Endodermal cell (in vitro differentiated cells): Measurements from ENCODE around the gene RAPH1. TPM values are rescaled to one million over a fixed set of nuclear protein-coding genes. Genes with fewer than 3 reads are reported as not detected.
A peak's percentile ranks its signal among the peaks of the same experiment; 100 is the strongest.
"Not testable (repeated sequence)": the region's sequence is repeated elsewhere in the genome, so short reads cannot be mapped to it uniquely, and the experiment has no call there.

ENCODE experiments used
- DNase-seq: peaks from one replicate; pipeline ENCODE4 v3.0.0-alpha.2; 2017
- H3K27ac ChIP-seq: 2 replicates; pipeline ENCODE4 v1.5.1; 2013; ENCODE audit warnings: mild to moderate bottlenecking, low read depth, low read length, moderate library complexity
- H3K27me3 ChIP-seq: 2 replicates; pipeline ENCODE4 v1.6.1; 2013; ENCODE audit warnings: mild to moderate bottlenecking, low read length, moderate library complexity; ENCODE audit not compliant: insufficient read depth, control insufficient read depth, poor library complexity, severe bottlenecking
- H3K36me3 ChIP-seq: 2 replicates; pipeline ENCODE4 v1.7.0; 2013; ENCODE audit warnings: mild to moderate bottlenecking, low read length, moderate library complexity; ENCODE audit not compliant: control insufficient read depth, insufficient read depth
- H3K4me1 ChIP-seq: one replicate; pipeline ENCODE4 v1.7.0; 2013; ENCODE audit warnings: low read length; ENCODE audit not compliant: control insufficient read depth, insufficient read depth
- H3K4me3 ChIP-seq: 2 replicates; pipeline ENCODE4 v1.5.1; 2013; ENCODE audit warnings: mild to moderate bottlenecking, low read length, moderate library complexity
- H3K9ac ChIP-seq: 2 replicates; pipeline ENCODE4 v1.6.1; 2013; ENCODE audit warnings: mild to moderate bottlenecking, low read length, moderate library complexity; ENCODE audit not compliant: poor library complexity, severe bottlenecking; ENCODE audit errors: extremely low read depth
- H3K9me3 ChIP-seq: 2 replicates; pipeline ENCODE4 v1.6.1; 2013; ENCODE audit warnings: mild to moderate bottlenecking, low read length, moderate library complexity; ENCODE audit not compliant: control insufficient read depth
- H3K27ac Mint-ChIP-seq: 2 replicates; pipeline ENCODE4 v1.8.0; 2020; ENCODE audit warnings: mixed read lengths
- H3K27me3 Mint-ChIP-seq: 2 replicates; pipeline ENCODE4 v1.8.0; 2021; ENCODE audit warnings: mild to moderate bottlenecking, mixed read lengths; ENCODE audit not compliant: insufficient read depth
- H3K36me3 Mint-ChIP-seq: 2 replicates; pipeline ENCODE4 v1.8.0; 2020; ENCODE audit warnings: low read depth, mixed read lengths
- H3K4me1 Mint-ChIP-seq: 2 replicates; pipeline ENCODE4 v1.8.0; 2020; ENCODE audit warnings: mixed read lengths
- H3K4me3 Mint-ChIP-seq: 2 replicates; pipeline ENCODE4 v1.8.0; 2020; ENCODE audit warnings: mild to moderate bottlenecking, moderate library complexity, mixed read lengths
- H3K9me3 Mint-ChIP-seq: 2 replicates; pipeline ENCODE4 v1.8.0; 2020; ENCODE audit warnings: mild to moderate bottlenecking, mixed read lengths
- CTCF ChIP-seq: fragments of 200-600 bp; sonication (generic); conservative IDR thresholded peaks from 2 replicates; pipeline ENCODE4 v1.5.0; 2021; ENCODE audit warnings: antibody characterized with exemption, mild to moderate bottlenecking
- WGBS, 2 experiments: methylation state at CpG; one replicate each; pipeline versions ENCODE4 v1.1.5 to v1.1.7; 2013; ENCODE audit warnings: missing lambda C conversion rate in 2 of 2, mixed read lengths in 1 of 2; ENCODE audit not compliant: insufficient coverage in 1 of 2, insufficient read length in 1 of 2; 5-methylcytosine and 5-hydroxymethylcytosine counted together
- total RNA-seq, 2 donors: library from RNA; stranded (reverse); fragmentation: NEBNext Ultra II Directional in 1 of 2; extraction: Animal tissue kit (Norgen Biotek cat#: 25700) in 1 of 2; gene quantifications; 2 replicates in 1 of 2; 3 replicates in 1 of 2; pipeline ENCODE4 v1.2.1, GENCODE V29; 2021

Gene RAPH1
- total RNA-seq, 2 donors from 2014 or later = 23.5 to 24.6 TPM

DNA sequence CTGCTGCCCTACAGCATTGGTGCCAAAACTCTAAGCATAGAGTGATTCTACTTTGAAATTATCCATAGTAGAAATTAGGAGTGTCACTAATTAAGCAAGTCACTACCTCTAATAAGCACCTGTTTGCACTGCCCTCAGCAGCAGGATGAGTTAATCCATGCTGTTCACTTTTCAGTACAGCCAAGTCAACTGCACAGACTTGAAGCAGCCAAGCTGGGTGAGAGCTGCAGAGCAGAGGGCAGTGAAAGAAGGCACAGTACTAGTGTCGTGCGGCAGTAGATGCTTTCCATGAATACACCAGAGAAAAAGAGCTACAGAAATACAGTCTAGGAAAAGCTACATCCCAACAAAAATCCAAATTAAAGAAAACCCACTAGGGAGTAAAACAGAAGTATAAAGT, 98.6 kb downstream of the RAPH1 start:
- H3K9me3 Mint-ChIP-seq = no peaks in the 10 kb centered on the region
- DNase-seq = no peak
- WGBS, 2 experiments = 85% methylated on average over 2 of the region's 2 CpGs; no CpG with 5 or more reads in 1 of the 2 experiments

DNA sequence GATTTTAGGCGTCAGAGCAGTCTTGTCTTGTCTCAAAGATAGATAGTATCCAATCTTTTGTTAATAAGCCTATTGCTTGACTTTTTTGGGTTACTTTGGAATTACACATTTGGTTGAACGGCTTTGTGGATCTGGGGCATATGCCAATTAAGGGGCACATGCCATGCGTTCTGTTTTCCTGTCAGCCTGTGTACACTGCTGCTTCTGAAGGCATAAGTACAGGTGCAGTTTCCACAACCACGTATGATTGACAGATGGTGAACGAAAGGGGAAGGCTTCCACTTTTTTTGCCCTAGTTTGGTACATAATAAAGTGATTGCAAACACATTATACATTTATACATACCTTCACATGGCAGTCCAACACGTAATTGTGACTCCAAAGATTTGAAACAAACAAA, 102.3 kb downstream of the RAPH1 start:
- Mint-ChIP-seq H3K4me1 (peaks cover 2% of the 10 kb centered on the region), H3K36me3 (peaks cover 36% of the 10 kb centered on the region)
- WGBS, 2 experiments = 93 to 95% methylated on average over 5 to 6 of the region's 6 CpGs

More for the DNA sequence above, 98.6 kb downstream of the RAPH1 start:
- no peak overlapping the region for H3K27ac Mint-ChIP-seq
- Histone ChIP-seq H3K27me3 (no peaks in the 10 kb centered on the region), H3K9ac (no peak overlapping the region), H3K27ac (peak overlapping the region; percentile 17), H3K9me3 (no peaks in the 10 kb centered on the region), H3K4me3 (no peak overlapping the region), H3K4me1 (no peaks in the 10 kb centered on the region), H3K36me3 (peaks cover 52% of the 10 kb centered on the region)
- H3K4me3 Mint-ChIP-seq = no peak overlapping the region
- peaks cover 28% of the 10 kb centered on the region for H3K36me3 Mint-ChIP-seq
- TF ChIP-seq CTCF = no peak
- no peaks in the 10 kb centered on the region for H3K27me3 Mint-ChIP-seq
- peaks cover 11% of the 10 kb centered on the region for H3K4me1 Mint-ChIP-seq

DNA sequence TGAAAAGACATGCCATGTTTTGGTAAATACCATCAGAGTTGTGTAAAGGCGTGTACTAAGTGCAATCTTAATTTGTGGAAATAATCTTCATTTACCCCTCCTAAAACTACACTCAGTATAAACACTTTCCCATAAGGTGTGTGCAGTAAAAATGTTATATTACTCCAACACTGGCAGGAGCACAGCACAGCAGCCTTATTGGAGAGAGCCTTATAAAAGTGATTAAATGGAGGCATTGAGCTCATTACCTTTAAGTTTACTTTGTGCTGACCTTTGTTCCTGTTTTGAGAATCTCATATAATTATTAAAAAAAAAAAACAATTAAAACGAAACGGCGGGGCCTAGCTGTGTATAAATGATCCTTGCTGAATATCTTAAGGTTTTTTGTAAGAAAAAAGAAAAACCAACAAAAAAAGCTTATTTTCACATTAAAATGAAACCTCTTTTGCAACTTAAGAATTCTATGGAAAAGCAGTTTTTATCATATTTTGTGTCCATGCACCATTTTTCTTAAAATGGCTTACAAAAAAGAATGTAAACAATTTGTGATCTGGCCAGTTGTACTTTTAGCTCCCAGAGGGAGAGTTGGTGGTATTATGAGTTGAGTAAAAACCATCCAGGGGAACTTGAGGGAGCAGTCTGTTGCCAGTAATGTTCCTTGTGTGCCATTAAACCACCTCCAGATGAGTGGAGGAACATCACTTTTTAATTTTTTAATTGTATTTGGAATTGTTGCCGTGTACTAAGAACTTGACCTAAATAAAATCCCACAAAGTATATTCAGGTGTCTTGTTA, 103.5 kb downstream of the RAPH1 start:
- Histone ChIP-seq H3K27me3 (no peaks in the 10 kb centered on the region), H3K4me3 (no peak overlapping the region), H3K4me1 (no peaks in the 10 kb centered on the region), H3K9me3 (no peaks in the 10 kb centered on the region), H3K9ac (no peak overlapping the region), H3K27ac (no peak overlapping the region), H3K36me3 (peaks cover 54% of the 10 kb centered on the region)
- WGBS, 2 experiments = 95% methylated on average over 4 of the region's 5 CpGs; no CpG with 5 or more reads in 1 of the 2 experiments
- Mint-ChIP-seq H3K4me3 (no peak overlapping the region), H3K9me3 (no peaks in the 10 kb centered on the region), H3K27me3 (no peaks in the 10 kb centered on the region), H3K36me3 (peaks cover 45% of the 10 kb centered on the region), H3K4me1 (peaks cover 2% of the 10 kb centered on the region), H3K27ac (no peak overlapping the region)
- no peak for TF ChIP-seq CTCF
- DNase-seq = no peak

More for the DNA sequence above, 102.3 kb downstream of the RAPH1 start:
- Mint-ChIP-seq H3K9me3 (no peaks in the 10 kb centered on the region), H3K27me3 (no peaks in the 10 kb centered on the region), H3K4me3 (no peak overlapping the region), H3K27ac (no peak overlapping the region)
- no peak for DNase-seq
- H3K36me3 ChIP-seq = peaks cover 51% of the 10 kb centered on the region
- no peaks in the 10 kb centered on the region for H3K9me3 ChIP-seq
- no peak overlapping the region for H3K9ac ChIP-seq
- no peaks in the 10 kb centered on the region for H3K4me1 ChIP-seq
- H3K27me3 ChIP-seq = no peaks in the 10 kb centered on the region
- no peak overlapping the region for H3K27ac ChIP-seq
- H3K4me3 ChIP-seq = no peak overlapping the region
- TF ChIP-seq CTCF = no peak

DNA sequence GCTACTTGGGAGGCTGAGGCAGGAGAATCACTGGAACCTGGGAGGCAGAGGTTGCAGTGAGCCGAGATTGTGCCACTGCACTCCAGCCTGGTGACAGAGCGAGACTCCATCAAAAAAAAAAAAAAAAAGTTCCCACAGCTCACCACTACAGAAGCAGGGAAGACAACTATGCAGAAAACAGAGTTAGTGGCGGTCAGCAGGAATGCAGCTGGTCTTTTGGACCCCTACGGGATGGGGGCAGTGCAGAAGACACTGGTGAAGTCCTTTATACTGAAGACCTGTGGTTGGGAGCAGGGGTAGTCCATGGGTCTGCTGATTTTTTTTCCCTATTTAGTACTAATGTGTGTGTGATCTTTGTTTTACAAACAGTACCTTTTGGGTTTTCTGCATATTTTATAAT, 105.5 kb downstream of the RAPH1 start:
- not testable (repeated sequence) for H3K4me3 ChIP-seq, H3K4me3 Mint-ChIP-seq, H3K27ac ChIP-seq, H3K9me3 ChIP-seq, H3K27me3 ChIP-seq, H3K27me3 Mint-ChIP-seq, H3K9ac ChIP-seq, H3K4me1 Mint-ChIP-seq, H3K4me1 ChIP-seq, H3K27ac Mint-ChIP-seq, H3K9me3 Mint-ChIP-seq
- H3K36me3 Mint-ChIP-seq = peaks cover 50% of the 10 kb centered on the region
- H3K36me3 ChIP-seq = peaks cover 63% of the 10 kb centered on the region
- peak; percentile 51 for DNase-seq
- WGBS, 2 experiments = 97 to 100% methylated on average over 1 to 3 of the region's 4 CpGs
